OCI-LY7 (cell line): ENCODE data around the gene CARD16. TPM values are rescaled to one million over a fixed set of nuclear protein-coding genes. Genes with fewer than 3 reads are reported as not detected.
"Not testable (repeated sequence)": the region's sequence is repeated elsewhere in the genome, so short reads cannot be mapped to it uniquely, and the experiment has no call there.

Experiments used
- BruUV-seq: library from RNA; stranded (reverse); fragments of 400-500 nt; replicated peaks from 2 replicates; lab custom pipeline; 2021; lab: Mats Ljungman, UMichigan
- CTCF ChIA-PET: fragments of 300-600 bp; sonication (Branson Sonifier 250); formaldehyde crosslinking; loops from one replicate; lab custom pipeline; 2022; ENCODE audit warnings: antibody characterized with exemption; ENCODE audit not compliant: unreplicated experiment; lab: Charles Lee
- POLR2A ChIA-PET: fragments of 300-600 bp; sonication (Branson Sonifier 250); formaldehyde crosslinking; loops from one replicate; lab custom pipeline; 2022; ENCODE audit warnings: antibody characterized with exemption; lab: Charles Lee
- DNase-seq: peaks from one replicate; pipeline ENCODE4 v3.0.0-alpha.2; 2015; ENCODE audit warnings: low spot score
- H2AFZ ChIP-seq: fragments of 200-600 bp; sonication (generic), shearing (Covaris generic); 2 replicates; pipeline ENCODE4 v1.6.1; 2014; ENCODE audit warnings: mild to moderate bottlenecking, antibody characterized with exemption, low read length, moderate library complexity
- H3K27ac ChIP-seq: fragments of 200-600 bp; sonication (generic); 2 replicates; pipeline ENCODE4 v1.5.1; 2014; ENCODE audit warnings: mixed run types, low read depth, mild to moderate bottlenecking, moderate library complexity, low read length, inconsistent platforms; ENCODE audit not compliant: poor library complexity, severe bottlenecking
- H3K36me3 ChIP-seq: fragments of 200-600 bp; sonication (generic); 2 replicates; pipeline ENCODE4 v1.6.1; 2014; ENCODE audit warnings: mild to moderate bottlenecking, antibody characterized with exemption, low read length, moderate library complexity, mixed read lengths; ENCODE audit not compliant: insufficient read depth
- H3K4me1 ChIP-seq: fragments of 200-600 bp; sonication (generic); 2 replicates; pipeline ENCODE4 v1.5.1; 2014; ENCODE audit warnings: mild to moderate bottlenecking, low read length; ENCODE audit not compliant: insufficient read depth, poor library complexity, severe bottlenecking
- H3K4me2 ChIP-seq: fragments of 200-600 bp; sonication (generic); 2 replicates; pipeline ENCODE4 v1.6.1; 2014; ENCODE audit warnings: mild to moderate bottlenecking, low read length
- H3K4me3 ChIP-seq: fragments of 200-600 bp; sonication (generic); 2 replicates; pipeline ENCODE4 v1.5.1; 2014; ENCODE audit warnings: mild to moderate bottlenecking, low read depth, low read length; ENCODE audit not compliant: poor library complexity, severe bottlenecking
- H3K79me2 ChIP-seq: fragments of 200-600 bp; sonication (generic); 2 replicates; pipeline ENCODE4 v1.6.1; 2016; ENCODE audit warnings: low read depth, mild to moderate bottlenecking, low read length, moderate library complexity, mixed read lengths; ENCODE audit not compliant: insufficient read depth
- H3K9me2 ChIP-seq: fragments of 200-600 bp; sonication (generic); 2 replicates; pipeline ENCODE4 v1.6.1; 2016; ENCODE audit warnings: mild to moderate bottlenecking, low read length, mixed read lengths; ENCODE audit not compliant: insufficient read depth
- H3K9me3 ChIP-seq: fragments of 200-600 bp; sonication (generic); 2 replicates; pipeline ENCODE4 v1.6.1; 2014; ENCODE audit warnings: mild to moderate bottlenecking, mixed run types, low read length, mixed read lengths
- H4K20me1 ChIP-seq: fragments of 200-600 bp; sonication (generic); 2 replicates; pipeline ENCODE4 v1.6.1; 2014; ENCODE audit warnings: mild to moderate bottlenecking, antibody characterized with exemption, low read length, moderate library complexity, mixed read lengths; ENCODE audit not compliant: insufficient read depth
- EZH2phosphoT487 ChIP-seq: fragments of 200-600 bp; sonication (generic); IDR thresholded peaks from 2 replicates; pipeline ENCODE4 v1.6.1; 2018; ENCODE audit warnings: low read depth, borderline replicate concordance, mild to moderate bottlenecking, mixed run types, antibody characterized with exemption, low read length, moderate library complexity, mixed read lengths
- intact Hi-C: fragments of 100-400 bp; cut with micrococcal nuclease; formaldehyde crosslinking; loops from one replicate; pipeline ENCODE4 v1.10.0; 2022; ENCODE audit not compliant: unreplicated experiment
- total RNA-seq, 2 experiments: library from RNA; depleted of rRNA in 1 of 2; stranded (reverse); fragments of >200 nt in 1 of 2; shearing (Covaris generic) in 1 of 2; gene quantifications; 2 replicates each; pipeline ENCODE4 v1.2.3, GENCODE V29; 2014 to 2022
- TF ChIP-seq, protein P1 (sequence below): fragments of 200-600 bp; sonication (generic); conservative IDR thresholded peaks from 2 replicates; pipeline ENCODE4 v1.5.1; 2014; ENCODE audit warnings: mild to moderate bottlenecking, antibody characterized with exemption, low read length, moderate library complexity, mixed read lengths

Gene CARD16
- total RNA-seq, 2 experiments from 2014 or later = 0.42 to 0.44 TPM

DNA sequence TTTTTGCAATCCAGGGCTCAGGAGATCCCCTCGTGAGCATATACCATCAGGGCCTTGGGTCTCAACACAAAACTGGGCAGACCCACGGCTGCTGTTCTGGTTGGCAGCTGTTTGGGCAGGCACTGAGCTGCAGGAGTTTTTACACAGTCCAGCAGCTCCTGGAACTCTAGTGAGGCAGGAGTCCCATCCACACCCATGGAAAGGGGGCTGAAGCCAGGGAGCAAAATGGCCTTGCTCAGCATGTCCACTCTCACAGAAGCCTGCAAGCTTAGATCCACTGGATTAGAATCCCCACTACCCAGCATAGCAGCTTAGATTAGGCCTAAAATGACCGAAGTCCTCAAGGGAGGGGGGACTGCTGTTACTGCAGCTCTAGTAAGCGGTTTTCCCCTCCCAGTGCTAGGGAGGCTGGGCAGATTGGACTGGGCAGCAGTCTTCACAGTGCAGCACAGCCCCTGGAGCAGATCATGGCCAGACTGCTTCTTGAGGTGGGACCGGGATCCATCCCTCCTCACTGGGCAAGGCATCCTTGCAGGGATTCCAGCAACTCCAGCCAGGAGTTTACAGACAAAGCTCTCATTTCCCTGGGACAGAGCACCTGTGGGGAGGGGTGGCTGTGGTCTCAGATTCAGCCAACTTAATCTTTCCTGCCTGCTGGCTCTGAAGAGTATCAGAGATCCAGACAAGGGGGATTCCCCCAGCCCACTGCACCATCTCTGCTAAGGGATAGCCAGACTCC, 36.4 kb upstream of the CARD16 start:
- Histone ChIP-seq H3K27ac (no peak overlapping the region), H2AFZ (no peak overlapping the region), H4K20me1 (no peaks in the 10 kb centered on the region), H3K4me1 (no peaks in the 10 kb centered on the region), H3K9me2 (no peaks in the 10 kb centered on the region), H3K79me2 (no peaks in the 10 kb centered on the region), H3K4me3 (no peak overlapping the region), H3K4me2 (no peak overlapping the region), H3K36me3 (no peaks in the 10 kb centered on the region), H3K9me3 (no peaks in the 10 kb centered on the region)
- TF ChIP-seq EZH2phosphoT487 = no peak
- TF ChIP-seq, protein P1, sequence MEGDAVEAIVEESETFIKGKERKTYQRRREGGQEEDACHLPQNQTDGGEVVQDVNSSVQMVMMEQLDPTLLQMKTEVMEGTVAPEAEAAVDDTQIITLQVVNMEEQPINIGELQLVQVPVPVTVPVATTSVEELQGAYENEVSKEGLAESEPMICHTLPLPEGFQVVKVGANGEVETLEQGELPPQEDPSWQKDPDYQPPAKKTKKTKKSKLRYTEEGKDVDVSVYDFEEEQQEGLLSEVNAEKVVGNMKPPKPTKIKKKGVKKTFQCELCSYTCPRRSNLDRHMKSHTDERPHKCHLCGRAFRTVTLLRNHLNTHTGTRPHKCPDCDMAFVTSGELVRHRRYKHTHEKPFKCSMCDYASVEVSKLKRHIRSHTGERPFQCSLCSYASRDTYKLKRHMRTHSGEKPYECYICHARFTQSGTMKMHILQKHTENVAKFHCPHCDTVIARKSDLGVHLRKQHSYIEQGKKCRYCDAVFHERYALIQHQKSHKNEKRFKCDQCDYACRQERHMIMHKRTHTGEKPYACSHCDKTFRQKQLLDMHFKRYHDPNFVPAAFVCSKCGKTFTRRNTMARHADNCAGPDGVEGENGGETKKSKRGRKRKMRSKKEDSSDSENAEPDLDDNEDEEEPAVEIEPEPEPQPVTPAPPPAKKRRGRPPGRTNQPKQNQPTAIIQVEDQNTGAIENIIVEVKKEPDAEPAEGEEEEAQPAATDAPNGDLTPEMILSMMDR = no peak
- no peak for DNase-seq
- intact Hi-C loops = no loop called here
- ChIA-PET CTCF (no interaction called here), POLR2A (no interaction called here)
- BruUV-seq = no TSS peak

DNA sequence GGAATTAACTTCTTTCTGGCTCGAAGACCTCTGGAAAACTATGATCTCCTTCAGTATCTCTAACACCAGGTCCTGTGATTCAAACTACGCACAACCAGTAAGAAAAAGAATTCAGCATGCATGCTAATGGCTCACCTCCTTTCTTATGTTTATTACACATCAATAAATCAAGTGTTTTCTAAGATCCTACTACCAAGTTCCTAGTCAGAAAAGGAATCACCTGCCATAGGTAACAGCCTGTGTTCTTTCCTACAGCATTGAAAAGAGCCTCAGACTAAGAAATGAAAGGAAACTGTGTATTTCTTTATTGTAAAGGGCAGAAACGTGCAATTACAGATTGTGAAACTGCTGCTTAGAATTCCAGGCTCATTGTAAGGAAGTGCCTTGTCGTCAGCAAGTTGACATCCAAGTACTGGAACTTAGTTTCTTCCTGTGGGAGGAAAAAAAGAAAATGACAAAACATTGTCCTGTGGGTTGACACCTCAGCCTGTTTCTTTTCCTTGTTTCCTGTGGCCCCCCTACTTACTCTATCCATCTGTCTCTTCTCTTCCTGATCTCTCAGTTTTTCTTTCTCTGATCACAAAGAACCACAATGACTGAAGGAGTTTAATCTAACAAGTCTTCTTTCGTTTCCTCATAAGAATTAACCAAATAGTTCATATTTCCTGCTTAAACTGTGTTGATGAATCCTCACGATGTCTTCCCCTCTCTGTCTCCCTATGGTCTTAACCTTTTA, 35.2 kb upstream of the CARD16 start:
- H3K4me2 ChIP-seq, DNase-seq, intact Hi-C loops, H2AFZ ChIP-seq, BruUV-seq, H4K20me1 ChIP-seq, H3K4me1 ChIP-seq, H3K36me3 ChIP-seq, H3K79me2 ChIP-seq, H3K4me3 ChIP-seq, POLR2A ChIA-PET, H3K27ac ChIP-seq, H3K9me3 ChIP-seq, H3K9me2 ChIP-seq, CTCF ChIA-PET: not testable (repeated sequence)

DNA sequence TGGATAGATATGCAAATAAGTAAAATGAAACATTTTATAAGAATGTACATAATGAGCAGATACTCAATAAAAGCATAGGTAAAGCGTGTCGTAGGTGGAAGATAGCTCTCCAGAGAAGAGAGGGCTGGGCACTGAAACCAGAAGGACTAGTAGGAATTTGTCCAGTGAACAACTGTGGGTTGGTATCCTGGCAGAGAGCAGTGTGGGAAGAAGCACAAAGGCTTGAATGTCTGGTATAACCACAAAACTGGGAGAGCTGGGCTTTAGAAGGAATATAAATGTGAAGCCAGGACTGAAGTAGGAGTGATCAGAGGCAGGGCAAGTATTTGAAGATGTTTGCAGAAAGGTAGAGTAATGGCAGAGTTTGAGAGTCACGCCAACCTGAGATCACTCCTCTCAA, 33.1 kb upstream of the CARD16 start:
- no peaks in the 10 kb centered on the region for H4K20me1 ChIP-seq
- no peak overlapping the region for H3K4me3 ChIP-seq
- no peaks in the 10 kb centered on the region for H3K4me1 ChIP-seq
- ChIA-PET POLR2A (interaction anchor here (0.6 kb wide), 1 partner anchor 592 kb away, joined by 3 read pairs; no protein-coding TSS in a partner anchor), CTCF (interaction anchor here (0.6 kb wide), 1 partner anchor 1829 kb away, joined by 3 read pairs; no protein-coding TSS in a partner anchor)
- no peaks in the 10 kb centered on the region for H3K9me2 ChIP-seq
- H3K4me2 ChIP-seq = no peak overlapping the region
- no peak overlapping the region for H2AFZ ChIP-seq
- H3K27ac ChIP-seq = no peak overlapping the region
- BruUV-seq = no TSS peak
- H3K79me2 ChIP-seq = no peaks in the 10 kb centered on the region
- no peak for DNase-seq
- intact Hi-C loops = no loop called here
- H3K9me3 ChIP-seq = no peaks in the 10 kb centered on the region
- no peaks in the 10 kb centered on the region for H3K36me3 ChIP-seq
- TF ChIP-seq, protein P1 = no peak
- TF ChIP-seq EZH2phosphoT487 = no peak

DNA sequence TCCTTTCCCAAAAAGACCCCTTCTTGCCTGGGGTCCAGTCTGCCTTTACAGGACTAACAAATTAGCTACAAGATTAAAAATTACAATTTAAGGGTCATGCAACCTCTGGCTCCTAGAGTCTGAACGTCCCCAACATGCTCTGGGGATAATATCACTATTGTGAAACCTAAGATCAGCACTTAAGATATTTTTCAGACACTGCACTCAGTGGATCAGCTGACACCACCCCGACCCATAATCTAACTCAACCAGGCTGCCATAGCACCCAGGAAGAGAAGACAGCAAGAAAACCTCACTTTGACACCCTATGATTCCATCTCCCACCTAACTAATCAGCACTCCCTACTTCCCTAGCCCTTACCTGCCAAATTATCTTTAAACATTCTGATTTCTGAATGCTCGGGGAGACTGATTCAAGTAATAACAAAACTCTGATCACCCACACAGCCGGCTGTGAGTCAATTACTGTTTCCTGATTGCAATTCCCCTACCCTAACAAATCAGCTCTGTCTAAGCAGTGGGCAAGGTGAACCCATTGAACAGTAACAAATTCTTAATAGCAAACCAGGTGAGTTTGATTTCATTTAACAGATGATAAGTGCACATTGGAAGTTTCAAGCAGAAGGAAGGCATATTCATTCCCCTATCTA, 32.1 kb upstream of the CARD16 start:
- H3K79me2 ChIP-seq, BruUV-seq, H3K9me2 ChIP-seq, H4K20me1 ChIP-seq, DNase-seq, H3K36me3 ChIP-seq, CTCF ChIA-PET, POLR2A ChIA-PET, H3K4me1 ChIP-seq, H3K9me3 ChIP-seq, intact Hi-C loops, H3K4me2 ChIP-seq, H3K27ac ChIP-seq, H2AFZ ChIP-seq, H3K4me3 ChIP-seq: not testable (repeated sequence)
